CD14-positive monocyte (primary cell): ENCODE data around the gene CNBP. TPM values are rescaled to one million over a fixed set of nuclear protein-coding genes. Genes with fewer than 3 reads are reported as not detected.
"Not testable (repeated sequence)": the region's sequence is repeated elsewhere in the genome, so short reads cannot be mapped to it uniquely, and the experiment has no call there.

Experiments used
- DNase-seq, 3 donors: peaks; one replicate each; pipeline ENCODE4 v3.0.0-alpha.2; 2011 to 2022
- H2AFZ ChIP-seq: 2 replicates; pipeline ENCODE4 v1.6.0; 2012; ENCODE audit warnings: mild to moderate bottlenecking, low read depth, low read length, inconsistent platforms; ENCODE audit not compliant: insufficient read depth, poor library complexity, severe bottlenecking
- H3K27ac ChIP-seq, 2 donors: 1 replicate in 1 of 2; 2 replicates in 1 of 2; pipeline ENCODE4 v1.5.1; 2012 to 2013; ENCODE audit warnings: low read length in 2 of 2, control low read depth in 1 of 2, inconsistent platforms in 1 of 2, low read depth in 1 of 2, mild to moderate bottlenecking in 1 of 2
- H3K27me3 ChIP-seq, 2 donors: one replicate each; pipeline versions ENCODE4 v1.6.0 to v1.6.1; 2011 to 2013; ENCODE audit warnings: low read length in 2 of 2; ENCODE audit not compliant: control insufficient read depth in 2 of 2, insufficient read depth in 2 of 2
- H3K36me3 ChIP-seq, 2 donors: replicated peaks in 1 of 2; 1 replicate in 1 of 2; 2 replicates in 1 of 2; pipeline versions ENCODE4 v1.5.1 to v1.6.1; 2012 to 2013; ENCODE audit warnings: low read length in 2 of 2, control low read depth in 1 of 2, inconsistent platforms in 1 of 2, mild to moderate bottlenecking in 1 of 2; ENCODE audit not compliant: insufficient read depth in 2 of 2, control insufficient read depth in 1 of 2
- H3K4me1 ChIP-seq, 2 donors: 1 replicate in 1 of 2; 2 replicates in 1 of 2; pipeline versions ENCODE4 v1.5.1 to v1.6.1; 2012 to 2013; ENCODE audit warnings: low read length in 2 of 2, control low read depth in 1 of 2, inconsistent platforms in 1 of 2, mild to moderate bottlenecking in 1 of 2, moderate library complexity in 1 of 2; ENCODE audit not compliant: insufficient read depth in 2 of 2, control insufficient read depth in 1 of 2
- H3K4me2 ChIP-seq: replicated peaks from 2 replicates; pipeline ENCODE3; 2012; ENCODE audit warnings: low read length, moderate library complexity, mild to moderate bottlenecking; ENCODE audit not compliant: poor library complexity, severe bottlenecking; ENCODE audit errors: extremely low read depth
- H3K4me3 ChIP-seq, 3 experiments: fragments of 200-600 bp in 1 of 3; sonication (generic) in 1 of 3; replicated peaks in 1 of 3; 1 replicate in 2 of 3; 2 replicates in 1 of 3; pipeline ENCODE4 v1.5.1; 2011 to 2013; ENCODE audit warnings: low read length in 3 of 3, mild to moderate bottlenecking in 3 of 3, control low read depth in 2 of 3, low read depth in 2 of 3, inconsistent platforms in 1 of 3, moderate library complexity in 1 of 3
- H3K79me2 ChIP-seq: 2 replicates; pipeline ENCODE4 v1.6.0; 2012; ENCODE audit warnings: mild to moderate bottlenecking, control low read depth, inconsistent platforms, low read length, moderate library complexity; ENCODE audit not compliant: insufficient read depth
- H3K9ac ChIP-seq: 2 replicates; pipeline ENCODE4 v1.6.0; 2017; ENCODE audit warnings: low read length, mild to moderate bottlenecking; ENCODE audit not compliant: insufficient read depth, poor library complexity, severe bottlenecking
- H3K9me3 ChIP-seq, 2 donors: replicated peaks in 1 of 2; 1 replicate in 1 of 2; 2 replicates in 1 of 2; pipeline versions ENCODE4 v1.5.1 to v1.6.1; 2012 to 2013; ENCODE audit warnings: low read length in 2 of 2, control low read depth in 1 of 2; ENCODE audit not compliant: control insufficient read depth in 1 of 2, insufficient read depth in 1 of 2
- H4K20me1 ChIP-seq: 2 replicates; pipeline ENCODE4 v1.6.0; 2012; ENCODE audit warnings: mild to moderate bottlenecking, low read length, control low read depth, moderate library complexity; ENCODE audit not compliant: insufficient read depth
- H3K27ac Mint-ChIP-seq, 7 donors: one replicate each; pipeline ENCODE4 v1.8.0; 2020; ENCODE audit warnings: mild to moderate bottlenecking in 7 of 7, mixed read lengths in 7 of 7, moderate library complexity in 6 of 7, inconsistent platforms in 2 of 7
- H3K27me3 Mint-ChIP-seq, 3 donors: one replicate each; pipeline ENCODE4 v1.8.0; 2021 to 2022; ENCODE audit warnings: low read depth in 3 of 3, mild to moderate bottlenecking in 3 of 3, mixed read lengths in 3 of 3, moderate library complexity in 3 of 3, inconsistent platforms in 1 of 3
- H3K36me3 Mint-ChIP-seq, 2 donors: one replicate each; pipeline ENCODE4 v1.8.0; 2020; ENCODE audit warnings: mixed read lengths in 2 of 2, inconsistent platforms in 1 of 2, mild to moderate bottlenecking in 1 of 2
- H3K4me1 Mint-ChIP-seq: one replicate; pipeline ENCODE4 v1.8.0; 2020; ENCODE audit warnings: mild to moderate bottlenecking, mixed read lengths
- H3K4me3 Mint-ChIP-seq, 2 donors: one replicate each; pipeline ENCODE4 v1.8.0; 2020; ENCODE audit warnings: mild to moderate bottlenecking in 2 of 2, mixed read lengths in 2 of 2, moderate library complexity in 1 of 2
- H3K9me3 Mint-ChIP-seq, 7 donors: one replicate each; pipeline ENCODE4 v1.8.0; 2020 to 2022; ENCODE audit warnings: mixed read lengths in 7 of 7, mild to moderate bottlenecking in 6 of 7, moderate library complexity in 6 of 7, inconsistent platforms in 2 of 7
- WGBS: methylation state at CpG from one replicate; pipeline ENCODE4 v1.1.5; 2013; ENCODE audit warnings: missing lambda C conversion rate; ENCODE audit not compliant: insufficient coverage; 5-methylcytosine and 5-hydroxymethylcytosine counted together
- intact Hi-C, 2 donors: fragments of 100-400 bp; cut with micrococcal nuclease; formaldehyde crosslinking; loops; one replicate each; pipeline versions ENCODE4 v1.15.0 to v1.15.1; 2023
- polyA plus RNA-seq, 3 donors: library from polyadenylated mRNA; depleted of rRNA in 1 of 3; unstranded in 2 of 3; stranded (reverse) in 1 of 3; fragments of 300-500 nt in 2 of 3; fragments of >200 nt in 1 of 3; fragmentation: Illumina TruSeq in 2 of 3; gene quantifications; 1 replicate in 2 of 3; 2 replicates in 1 of 3; pipeline ENCODE4 v1.2.3, GENCODE V29; 2012 to 2021
- TF ChIP-seq, protein P1 (sequence below): fragments of 200-600 bp; IDR thresholded peaks from one replicate; pipeline ENCODE4 v1.8.0; 2022; ENCODE audit warnings: antibody characterized with exemption, mild to moderate bottlenecking

CNBP gene
- polyA plus RNA-seq, 3 donors: 354 to 946 (median 845) TPM

GRCh38 chr3:129139911-129140310 lies 43.8 kb downstream of the CNBP start:
- H3K79me2 ChIP-seq: no peaks in the 10 kb centered on the region
- no peak overlapping the region for H3K9ac ChIP-seq
- H2AFZ ChIP-seq: no peak overlapping the region
- no peak for DNase-seq
- H3K27ac ChIP-seq: no peak overlapping the region
- no peaks in the 10 kb centered on the region for H3K4me1 ChIP-seq
- H3K27me3 Mint-ChIP-seq: no peaks in the 10 kb centered on the region
- H3K36me3 Mint-ChIP-seq: peaks cover 52 to 88% of the 10 kb centered on the region in 2 donors
- H3K4me2 ChIP-seq: no peak overlapping the region
- H3K4me3 ChIP-seq: no peak overlapping the region
- H4K20me1 ChIP-seq: no peaks in the 10 kb centered on the region
- H3K27me3 ChIP-seq: no peaks in the 10 kb centered on the region
- H3K4me3 Mint-ChIP-seq: no peak overlapping the region
- peaks cover 51 to 81% of the 10 kb centered on the region in 2 donors for H3K36me3 ChIP-seq
- WGBS: 90% methylated on average over 1 of the region's 1 CpG
- intact Hi-C loops: no loop called here
- no peaks in the 10 kb centered on the region for H3K9me3 ChIP-seq
- no peaks in the 10 kb centered on the region for H3K4me1 Mint-ChIP-seq
- peak overlapping the region in 1 of 7 donors; percentile 52 for H3K27ac Mint-ChIP-seq
- TF ChIP-seq, protein P1, sequence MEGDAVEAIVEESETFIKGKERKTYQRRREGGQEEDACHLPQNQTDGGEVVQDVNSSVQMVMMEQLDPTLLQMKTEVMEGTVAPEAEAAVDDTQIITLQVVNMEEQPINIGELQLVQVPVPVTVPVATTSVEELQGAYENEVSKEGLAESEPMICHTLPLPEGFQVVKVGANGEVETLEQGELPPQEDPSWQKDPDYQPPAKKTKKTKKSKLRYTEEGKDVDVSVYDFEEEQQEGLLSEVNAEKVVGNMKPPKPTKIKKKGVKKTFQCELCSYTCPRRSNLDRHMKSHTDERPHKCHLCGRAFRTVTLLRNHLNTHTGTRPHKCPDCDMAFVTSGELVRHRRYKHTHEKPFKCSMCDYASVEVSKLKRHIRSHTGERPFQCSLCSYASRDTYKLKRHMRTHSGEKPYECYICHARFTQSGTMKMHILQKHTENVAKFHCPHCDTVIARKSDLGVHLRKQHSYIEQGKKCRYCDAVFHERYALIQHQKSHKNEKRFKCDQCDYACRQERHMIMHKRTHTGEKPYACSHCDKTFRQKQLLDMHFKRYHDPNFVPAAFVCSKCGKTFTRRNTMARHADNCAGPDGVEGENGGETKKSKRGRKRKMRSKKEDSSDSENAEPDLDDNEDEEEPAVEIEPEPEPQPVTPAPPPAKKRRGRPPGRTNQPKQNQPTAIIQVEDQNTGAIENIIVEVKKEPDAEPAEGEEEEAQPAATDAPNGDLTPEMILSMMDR: no peak
- H3K9me3 Mint-ChIP-seq: no peaks in the 10 kb centered on the region

- WGBS: 87% methylated on average over 7 of the region's 10 CpGs
- H3K4me3 ChIP-seq, H3K4me1 ChIP-seq, H3K9ac ChIP-seq, H3K27me3 ChIP-seq, DNase-seq, H3K27me3 Mint-ChIP-seq, H3K4me3 Mint-ChIP-seq, H3K9me3 Mint-ChIP-seq, H3K27ac ChIP-seq, H4K20me1 ChIP-seq, H3K9me3 ChIP-seq, H2AFZ ChIP-seq, H3K4me1 Mint-ChIP-seq, H3K79me2 ChIP-seq, H3K4me2 ChIP-seq, intact Hi-C loops: not testable (repeated sequence)
- Mint-ChIP-seq H3K27ac (peak overlapping the region in 1 of 7 donors; percentile 31), H3K36me3 (peaks cover 69 to 98% of the 10 kb centered on the region in 2 donors)
- peaks cover 65 to 90% of the 10 kb centered on the region in 2 donors for H3K36me3 ChIP-seq
Measured at GRCh38 chr3:129136275-129136674, 47.4 kb downstream of the CNBP start.
